Activated gamma-delta T cell treated with Interleukin-2 at 50 U/mL for 16 hours (primary cell): ENCODE data around the gene ZNF207.
"Not testable (repeated sequence)": the region's sequence is repeated elsewhere in the genome, so short reads cannot be mapped to it uniquely, and the experiment has no call there.

ENCODE experiments used
- DNase-seq: peaks from one replicate; pipeline ENCODE4 v3.0.0-alpha.2; 2020

ZNF207 gene

GRCh38 chr17:32335687-32336086 lies 14.3 kb upstream of the ZNF207 start:
- DNase-seq: no peak

GRCh38 chr17:32341141-32341856 lies 8.7 kb upstream of the ZNF207 start:
- DNase-seq: peak; percentile 38

GRCh38 chr17:32341857-32342602 lies 7.9 kb upstream of the ZNF207 start, which contains the start of gene C17orf75:
Gene C17orf75 (minus strand): TSS chr17:32342173. CDS start chr17:32342139, 34 bp downstream.
- DNase-seq: peak; percentile 74

GRCh38 chr17:32342603-32343325 lies 7.2 kb upstream of the ZNF207 start:
- no peak for DNase-seq

- DNase-seq: no peak
Measured at GRCh38 chr17:32345951-32346600, 3.9 kb upstream of the ZNF207 start.

- no peak for DNase-seq
Measured at GRCh38 chr17:32348483-32348800, 1.5 kb upstream of the ZNF207 start.

- no peak for DNase-seq
Measured at GRCh38 chr17:32349503-32349853, 479 bp upstream of the ZNF207 start.

GRCh38 chr17:32350666-32351418 lies 885 bp downstream of the ZNF207 start:
- DNase-seq: peak; percentile 32

GRCh38 chr17:32352734-32353133 lies 2.8 kb downstream of the ZNF207 start:
- not testable (repeated sequence) for DNase-seq

- DNase-seq: no peak
Measured at GRCh38 chr17:32355649-32356377, 5.9 kb downstream of the ZNF207 start.

GRCh38 chr17:32356378-32356743 lies 6.4 kb downstream of the ZNF207 start:
- DNase-seq: no peak

GRCh38 chr17:32356750-32357149 lies 6.8 kb downstream of the ZNF207 start:
- no peak for DNase-seq

GRCh38 chr17:32357615-32358014 lies 7.7 kb downstream of the ZNF207 start:
- DNase-seq: no peak

GRCh38 chr17:32361270-32361669 lies 11.3 kb downstream of the ZNF207 start:
- no peak for DNase-seq

GRCh38 chr17:32370426-32370825 lies 20.5 kb downstream of the ZNF207 start:
- DNase-seq: no peak

GRCh38 chr17:32382526-32383223 lies 32.7 kb downstream of the ZNF207 start:
- DNase-seq: no peak

GRCh38 chr17:32383926-32384434 lies 34.0 kb downstream of the ZNF207 start:
- DNase-seq: no peak

GRCh38 chr17:32385121-32385520 lies 35.2 kb downstream of the ZNF207 start:
- DNase-seq: no peak

GRCh38 chr17:32385971-32386370 lies 36.0 kb downstream of the ZNF207 start:
- DNase-seq: no peak

GRCh38 chr17:32386844-32387243 lies 36.9 kb downstream of the ZNF207 start:
- no peak for DNase-seq

- DNase-seq: not testable (repeated sequence)
Measured at GRCh38 chr17:32388128-32388527, 38.2 kb downstream of the ZNF207 start.
